Kasumi-1 (cell line): ENCODE measurements around the gene FAM229A.
"Not testable (repeated sequence)": the region's sequence is repeated elsewhere in the genome, so short reads cannot be mapped to it uniquely, and the experiment has no call there.

Experiments
- DNase-seq, 2 experiments: peaks; one replicate each; lab custom pipeline; 2025; lab: John Stamatoyannopoulos, UW

Gene FAM229A

DNA sequence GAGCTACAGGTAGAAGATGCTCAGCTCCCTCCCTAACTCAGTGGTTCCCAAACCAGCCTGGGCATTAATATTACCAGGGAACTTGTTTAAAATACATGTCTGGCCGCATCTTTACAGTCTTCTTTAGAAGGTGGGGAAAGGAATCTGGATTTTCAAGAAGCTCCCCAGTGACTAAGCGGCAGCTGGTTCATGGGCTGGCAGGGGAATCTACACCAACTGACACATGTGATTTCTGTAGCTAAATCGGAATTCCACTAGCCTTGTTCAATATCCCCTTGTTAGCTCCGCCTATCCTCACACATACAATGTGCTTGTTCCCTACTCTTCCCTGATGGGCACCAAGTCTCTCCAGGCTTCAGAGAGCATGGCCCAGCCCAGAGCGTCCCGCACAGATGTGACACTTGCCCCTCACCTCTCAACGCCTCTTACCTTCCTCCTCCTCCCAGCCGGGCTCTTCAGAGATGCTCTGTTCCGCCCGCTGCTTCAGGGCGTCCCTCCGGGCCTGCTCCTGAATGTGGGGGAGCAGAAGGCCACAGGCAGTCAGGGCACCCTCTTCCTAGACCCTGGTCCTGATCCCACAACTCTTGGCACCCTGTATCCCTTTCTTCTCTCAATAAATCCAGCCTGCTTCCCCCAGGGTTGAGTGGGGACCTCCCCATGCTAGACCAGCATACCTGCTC lies 15.4 kb upstream of the FAM229A start:
- DNase-seq = no peak

DNA sequence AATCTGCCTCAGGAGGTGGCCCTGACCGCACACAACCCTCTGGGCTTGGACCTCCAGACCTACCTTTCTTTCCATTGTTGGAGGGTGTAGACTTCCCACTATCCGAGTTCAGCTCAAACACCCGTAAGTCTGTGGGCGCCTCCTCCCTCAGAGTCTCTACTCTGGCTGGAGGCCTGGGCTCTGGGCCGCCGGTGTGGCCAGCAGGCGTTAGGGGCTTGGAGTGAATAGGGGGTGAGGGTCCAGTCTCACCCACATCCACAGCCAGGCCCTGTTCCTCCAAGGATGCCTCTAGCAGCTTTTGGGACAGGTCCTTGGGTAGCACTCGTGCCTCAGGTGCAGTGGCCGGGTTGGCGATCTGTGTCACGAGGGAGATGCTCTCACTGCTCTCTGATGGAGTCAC lies 13.9 kb upstream of the FAM229A start:
- no peak for DNase-seq

DNA sequence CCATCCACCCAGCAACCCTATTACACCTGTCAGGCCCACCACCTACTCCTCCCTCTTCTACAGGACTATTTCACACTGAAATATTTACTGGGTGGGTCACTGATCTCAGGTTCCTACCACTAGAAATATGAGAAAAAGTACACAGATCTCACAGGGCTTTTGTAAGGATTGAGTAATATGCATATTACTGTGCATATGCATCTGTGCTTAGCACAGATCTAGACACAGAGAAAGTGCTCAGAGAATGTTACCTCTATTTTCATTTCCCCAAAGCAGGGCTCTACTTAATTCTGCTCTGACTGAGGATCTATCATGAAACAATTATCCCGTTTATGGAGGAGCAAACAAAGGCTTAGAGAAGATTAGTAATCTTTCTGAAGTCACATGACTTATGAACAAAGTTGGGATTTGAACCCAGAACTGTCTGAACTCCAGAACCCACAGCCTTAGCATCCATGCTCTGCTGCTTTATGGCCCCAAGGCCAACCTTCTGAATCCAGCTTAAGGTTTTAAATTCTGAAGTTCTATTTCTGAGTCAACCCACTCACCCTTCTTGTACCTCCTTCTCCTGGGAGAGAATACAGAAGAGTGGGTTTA lies 11.8 kb upstream of the FAM229A start:
- no peak for DNase-seq

DNA sequence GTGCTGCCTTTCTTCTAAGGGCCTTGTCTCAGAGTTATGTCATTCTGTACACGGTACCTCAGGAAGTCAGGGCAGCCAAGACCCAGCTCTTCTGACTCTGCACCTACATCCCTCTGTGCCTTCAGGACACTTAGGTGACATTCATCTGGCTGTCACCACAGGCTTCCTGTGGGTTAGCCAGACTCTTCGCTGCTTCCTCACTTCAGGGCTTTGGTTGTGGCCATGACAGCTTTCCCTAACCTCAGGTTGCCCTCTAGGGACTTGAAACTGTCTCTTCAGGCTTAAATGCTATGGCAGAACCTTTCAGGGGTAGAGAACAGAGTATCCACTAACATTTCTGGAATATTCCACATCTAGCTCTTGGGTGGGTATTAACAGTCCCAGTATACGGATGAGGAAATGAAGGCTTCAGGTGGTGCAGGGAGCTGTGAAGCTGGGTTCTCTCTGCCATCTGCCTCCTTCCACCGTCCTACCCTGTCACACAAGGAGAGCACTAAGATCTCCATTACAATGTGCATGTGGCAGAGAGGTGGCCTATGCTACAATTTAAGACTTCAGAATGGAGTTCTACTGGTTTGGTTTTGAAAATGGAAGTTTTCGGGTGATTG lies 10.0 kb upstream of the FAM229A start:
- peak; percentile 84 to 87 for DNase-seq

DNA sequence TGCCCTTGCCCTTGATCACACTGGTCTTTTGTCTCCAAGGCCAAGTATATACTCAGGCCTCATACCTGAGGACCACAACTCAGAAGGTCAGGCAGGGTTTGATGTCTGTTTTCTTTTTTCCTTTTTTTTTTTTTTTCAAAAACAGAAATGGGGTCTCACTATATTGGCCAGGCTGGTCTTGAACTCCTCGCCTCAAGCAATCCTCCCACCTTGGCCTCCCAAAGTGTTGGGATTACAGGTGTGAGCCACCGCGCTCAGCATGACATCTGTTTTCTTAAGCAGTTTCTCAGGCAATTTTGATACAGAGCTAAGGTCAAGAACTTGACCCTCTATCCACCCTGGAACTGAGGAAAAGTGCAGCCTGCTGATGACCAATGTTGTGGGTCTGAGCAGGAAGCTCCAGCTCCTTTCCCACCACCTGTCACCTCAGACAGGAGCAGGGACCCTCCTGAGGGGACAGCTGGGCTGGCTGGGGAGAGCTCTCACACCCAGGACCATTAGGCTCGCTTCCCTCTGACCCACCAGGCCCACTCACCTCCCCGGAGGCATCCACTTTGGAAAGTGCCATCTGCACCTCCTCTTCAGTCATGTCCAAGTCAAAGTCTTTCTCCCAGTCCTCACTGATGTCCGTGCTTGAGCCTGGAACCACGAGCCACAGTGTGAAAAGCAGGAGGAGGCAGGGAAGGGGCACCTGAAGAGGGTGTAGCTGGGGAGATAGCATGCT lies 5.8 kb upstream of the FAM229A start:
- DNase-seq = no peak

DNA sequence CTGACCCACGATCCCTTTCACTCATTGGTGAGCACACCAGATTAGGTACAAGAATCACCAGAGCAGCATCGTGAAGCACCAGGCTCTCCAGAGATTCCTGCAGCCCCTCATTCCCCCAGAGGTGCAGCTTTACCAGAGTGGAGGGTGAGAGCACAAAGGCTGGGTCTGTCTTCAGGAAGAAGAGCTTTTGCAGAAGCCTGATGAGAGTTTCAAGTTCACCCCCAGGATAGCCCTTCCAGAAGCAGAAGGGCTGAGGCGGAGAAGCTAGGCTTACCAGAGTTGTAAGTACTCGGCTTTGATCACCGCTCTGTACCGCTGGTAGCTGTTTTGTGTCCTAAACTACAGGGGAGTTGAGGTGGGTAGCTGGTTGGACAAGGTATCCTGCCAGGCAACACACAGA lies 3.2 kb upstream of the FAM229A start:
- DNase-seq = no peak

DNA sequence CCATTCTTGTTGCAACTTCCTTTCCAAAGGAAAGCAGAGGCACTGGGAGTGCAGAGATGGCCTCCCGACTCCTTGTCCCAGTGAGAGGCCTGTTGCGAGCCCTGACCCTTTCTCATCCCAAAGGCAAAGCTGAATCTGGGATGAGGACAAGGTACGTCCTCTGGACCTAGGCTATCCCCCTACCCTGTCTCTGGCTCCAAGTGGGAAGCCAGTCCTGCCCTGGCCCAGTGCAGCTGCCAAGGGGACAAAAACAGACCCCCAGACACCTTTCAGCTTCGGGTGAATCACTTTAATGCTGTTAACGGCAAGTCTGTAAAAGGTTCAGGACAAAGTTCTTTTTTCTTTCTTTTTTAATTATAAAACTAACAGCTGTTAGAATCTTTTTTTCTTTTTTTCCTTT lies 2.6 kb upstream of the FAM229A start:
- no peak for DNase-seq

DNA sequence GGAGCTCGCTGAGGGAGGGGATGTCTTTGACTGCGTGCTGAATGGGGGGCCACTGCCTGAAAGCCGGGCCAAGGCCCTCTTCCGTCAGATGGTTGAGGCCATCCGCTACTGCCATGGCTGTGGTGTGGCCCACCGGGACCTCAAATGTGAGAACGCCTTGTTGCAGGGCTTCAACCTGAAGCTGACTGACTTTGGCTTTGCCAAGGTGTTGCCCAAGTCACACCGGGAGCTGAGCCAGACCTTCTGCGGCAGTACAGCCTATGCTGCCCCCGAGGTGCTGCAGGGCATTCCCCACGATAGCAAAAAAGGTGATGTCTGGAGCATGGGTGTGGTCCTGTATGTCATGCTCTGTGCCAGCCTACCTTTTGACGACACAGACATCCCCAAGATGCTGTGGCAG lies 1.4 kb upstream of the FAM229A start:
- DNase-seq = no peak

DNA sequence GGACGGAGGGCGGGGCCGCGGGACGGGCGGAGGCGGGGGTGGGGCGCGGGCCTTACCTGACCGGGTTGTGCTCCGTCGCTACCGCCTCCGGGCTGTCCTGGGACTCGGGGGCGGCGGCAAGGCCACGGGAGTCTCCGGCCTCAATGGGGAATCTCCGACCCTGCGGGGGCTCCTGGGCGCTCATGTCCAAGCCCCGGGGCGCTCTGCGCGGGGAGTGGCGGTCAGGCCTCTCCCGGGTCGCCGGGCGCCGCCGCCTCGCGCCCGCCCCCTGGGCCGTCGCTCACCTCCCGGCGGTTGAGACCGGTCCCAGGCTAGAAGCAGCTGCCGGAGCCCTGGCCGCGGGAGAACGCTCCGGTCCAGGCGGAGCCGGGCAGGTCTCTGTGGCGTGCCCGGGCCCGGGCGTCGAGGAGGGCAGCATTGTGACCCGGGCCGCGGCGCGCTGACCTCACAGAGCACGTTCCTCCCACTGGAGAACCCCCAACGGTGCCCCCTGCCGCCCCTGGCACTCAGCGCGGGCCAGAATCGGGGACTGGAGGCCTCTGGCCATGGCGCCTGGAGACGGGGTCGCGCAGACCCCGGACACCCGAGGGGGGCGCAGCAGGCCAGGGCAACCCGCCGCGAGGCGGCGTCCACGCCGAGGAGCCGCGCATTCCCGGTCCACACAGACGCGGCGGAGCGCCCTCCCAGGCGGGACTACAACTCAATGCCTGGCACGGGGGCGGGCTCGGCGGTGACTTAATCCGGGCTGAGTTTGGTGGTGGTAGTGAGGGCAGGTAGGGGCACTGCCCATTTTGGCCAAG lies 411 bp downstream of the FAM229A start:
- DNase-seq = no peak

DNA sequence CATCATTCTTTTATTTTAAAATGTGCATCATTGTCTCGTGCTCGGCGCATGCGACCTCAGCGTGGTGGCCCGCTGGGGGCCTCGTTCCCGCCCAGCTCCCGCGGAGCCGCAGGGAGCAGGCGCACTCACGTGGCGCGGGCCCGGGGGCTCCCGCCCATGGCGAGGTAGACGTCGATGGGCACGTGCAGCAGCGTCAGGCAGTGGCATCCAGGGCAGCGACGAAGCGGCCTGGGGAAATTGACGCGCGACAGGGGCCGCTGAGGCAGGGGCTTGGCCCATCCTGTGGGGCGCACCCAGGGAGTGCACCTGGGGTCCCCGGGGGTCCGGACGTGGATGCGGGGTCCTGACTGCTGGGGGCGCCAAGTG lies 994 bp downstream of the FAM229A start:
- no peak for DNase-seq

DNA sequence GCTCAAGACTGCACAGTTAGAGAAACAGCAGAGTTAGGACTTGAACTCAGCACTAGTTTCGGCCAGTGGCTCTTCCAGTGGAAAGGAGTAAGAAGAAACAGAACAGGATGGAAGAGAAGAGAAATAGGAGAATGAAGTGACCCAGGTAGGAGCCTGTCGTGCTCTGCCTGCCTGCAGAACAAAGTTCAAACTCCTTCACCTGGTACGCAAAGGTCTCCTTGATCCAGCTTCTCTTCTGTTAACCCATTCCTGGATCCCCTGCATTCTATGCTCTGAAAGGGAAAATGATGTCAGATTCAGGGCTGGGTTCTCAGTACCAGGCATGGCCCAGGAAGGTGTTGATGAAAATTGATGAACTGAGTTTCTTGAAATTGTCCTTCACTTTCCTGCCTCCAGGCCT lies 3.9 kb downstream of the FAM229A start:
- no peak for DNase-seq

DNA sequence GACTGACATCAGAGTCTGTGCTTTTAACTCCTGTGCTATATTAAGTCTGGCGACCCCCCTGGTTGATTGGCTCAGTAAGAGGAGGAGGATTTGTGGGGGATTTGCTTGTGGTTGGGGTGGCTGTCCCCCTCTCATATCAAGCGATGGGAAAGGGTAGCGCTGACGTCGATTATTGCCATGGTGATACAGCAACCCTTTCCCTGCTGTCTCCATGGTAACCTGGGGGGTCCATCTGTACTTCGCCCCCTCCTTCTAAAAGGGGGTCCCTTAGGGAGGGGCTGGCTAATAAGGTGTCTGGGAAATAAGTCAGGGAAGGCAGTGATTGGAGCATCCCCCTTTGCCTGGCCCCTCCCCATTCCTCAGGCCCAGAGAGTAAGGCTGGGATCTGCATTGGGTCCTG lies 4.7 kb downstream of the FAM229A start:
- DNase-seq = no peak

DNA sequence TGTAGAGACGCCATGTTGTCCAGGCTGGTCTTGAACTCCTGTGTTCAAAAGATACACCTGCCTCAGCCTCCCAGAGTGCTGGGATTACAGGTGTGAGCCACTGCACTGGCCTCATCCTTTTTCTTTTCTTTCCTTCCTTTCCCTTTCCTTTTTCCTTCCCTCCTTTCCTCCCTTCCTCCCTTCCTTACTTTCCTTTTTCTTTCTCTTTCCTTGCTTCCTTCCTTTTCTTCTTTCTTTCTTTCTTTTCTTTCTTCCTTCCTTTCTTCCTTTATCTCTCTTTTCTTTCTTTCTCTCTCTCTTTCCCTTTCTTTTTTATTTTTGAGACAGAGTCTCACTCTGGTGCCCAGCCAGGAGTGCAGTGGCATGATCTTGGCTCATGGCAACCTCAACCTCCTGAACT lies 5.8 kb downstream of the FAM229A start:
- DNase-seq = no peak

DNA sequence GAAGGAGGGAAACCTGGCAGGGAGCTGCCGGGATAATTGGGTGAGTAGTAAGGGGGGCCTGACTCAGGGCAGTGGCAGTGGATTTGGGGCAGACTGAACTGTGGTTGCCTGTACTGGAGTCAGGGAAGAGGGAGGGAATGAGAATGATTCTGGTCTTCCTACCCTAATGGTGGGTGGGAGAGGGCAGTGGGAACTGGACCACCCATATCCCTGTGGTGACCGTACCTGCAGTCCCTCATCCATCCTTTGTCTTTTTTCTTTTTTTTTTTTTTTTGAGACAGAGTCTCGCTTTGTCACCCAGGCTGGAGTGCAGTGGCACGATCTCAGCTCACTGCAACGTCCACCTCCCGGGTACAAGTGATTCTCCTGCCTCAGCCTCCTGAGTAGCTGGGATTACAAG lies 6.5 kb downstream of the FAM229A start:
- DNase-seq = not testable (repeated sequence)

DNA sequence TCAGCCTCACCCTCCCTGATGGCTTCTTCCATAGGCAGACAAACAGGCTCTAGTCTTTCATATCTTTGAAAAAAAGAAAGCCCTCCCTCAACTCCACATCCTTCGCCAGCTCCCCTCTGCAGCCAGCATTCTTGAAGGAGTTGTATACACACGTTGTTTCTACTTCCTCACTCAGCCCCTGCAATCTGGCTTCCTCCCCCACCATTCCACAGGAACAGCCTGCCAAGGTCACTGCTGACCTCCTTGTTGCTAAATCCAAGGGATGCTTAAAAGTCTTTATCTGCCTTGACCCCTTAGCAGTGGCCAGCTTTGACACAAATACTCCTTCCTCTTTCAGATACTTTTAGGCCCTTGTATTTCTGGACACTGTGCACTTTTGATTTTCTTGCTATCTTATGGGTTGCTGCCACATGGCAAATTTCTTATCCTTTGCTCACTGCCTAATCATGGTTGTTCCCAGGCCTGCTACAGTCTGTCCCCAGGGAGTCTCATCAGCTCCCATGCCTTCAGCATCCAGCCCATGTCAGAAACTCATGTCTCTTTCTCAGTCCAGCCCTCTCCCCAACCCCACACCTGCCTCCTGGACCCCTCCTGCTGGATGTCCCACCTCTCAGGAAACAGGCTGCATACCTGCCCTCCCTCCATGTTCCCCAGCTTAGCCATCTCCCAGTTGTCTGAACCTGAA lies 8.3 kb downstream of the FAM229A start:
- DNase-seq = no peak

DNA sequence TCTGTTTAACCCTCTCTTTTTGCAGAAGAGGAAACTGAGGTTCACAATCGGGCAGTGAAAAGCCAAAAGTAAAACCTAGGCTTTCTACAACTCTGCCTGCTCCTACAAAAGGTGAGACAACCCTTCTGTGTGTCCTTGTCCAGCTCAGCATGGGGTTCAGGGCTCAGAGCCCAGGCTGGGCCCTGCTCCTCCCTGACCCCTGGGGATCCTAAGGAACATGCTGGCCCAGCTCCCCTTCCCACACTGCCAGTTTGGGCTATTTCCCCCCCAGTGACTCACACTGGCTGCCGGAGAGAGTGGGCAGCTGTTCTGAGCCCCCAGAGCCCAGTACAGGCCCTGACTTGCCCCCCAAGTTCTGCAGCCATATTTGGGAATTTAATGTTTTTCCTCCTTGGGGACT lies 8.9 kb downstream of the FAM229A start:
- DNase-seq = no peak

DNA sequence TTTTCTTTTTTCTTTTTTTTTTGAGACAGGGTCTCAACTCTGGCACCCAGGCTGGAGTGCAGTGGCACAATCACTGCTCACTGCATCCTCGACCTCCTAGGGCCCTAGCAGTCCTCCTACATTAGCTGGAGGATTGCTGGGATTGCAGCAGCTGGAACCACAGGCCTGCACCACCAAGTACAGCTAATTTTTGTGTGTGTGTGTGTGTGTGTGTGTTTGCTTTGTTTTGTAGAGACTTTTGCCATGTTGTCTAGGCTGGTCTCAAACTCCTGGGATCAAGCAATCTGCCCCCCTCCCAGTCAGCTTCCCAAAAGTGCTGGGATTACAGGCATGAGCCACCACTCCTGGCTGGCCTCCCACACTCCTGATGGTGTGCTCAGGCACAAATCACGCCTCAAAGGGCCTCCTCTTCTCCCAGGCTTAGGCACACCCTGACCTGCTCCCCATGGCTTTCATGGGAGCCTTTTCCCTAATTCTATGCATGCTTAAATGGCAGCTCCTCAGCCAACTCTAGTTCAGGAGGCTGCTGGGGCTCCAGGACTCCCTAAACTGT lies 9.4 kb downstream of the FAM229A start:
- no peak for DNase-seq

DNA sequence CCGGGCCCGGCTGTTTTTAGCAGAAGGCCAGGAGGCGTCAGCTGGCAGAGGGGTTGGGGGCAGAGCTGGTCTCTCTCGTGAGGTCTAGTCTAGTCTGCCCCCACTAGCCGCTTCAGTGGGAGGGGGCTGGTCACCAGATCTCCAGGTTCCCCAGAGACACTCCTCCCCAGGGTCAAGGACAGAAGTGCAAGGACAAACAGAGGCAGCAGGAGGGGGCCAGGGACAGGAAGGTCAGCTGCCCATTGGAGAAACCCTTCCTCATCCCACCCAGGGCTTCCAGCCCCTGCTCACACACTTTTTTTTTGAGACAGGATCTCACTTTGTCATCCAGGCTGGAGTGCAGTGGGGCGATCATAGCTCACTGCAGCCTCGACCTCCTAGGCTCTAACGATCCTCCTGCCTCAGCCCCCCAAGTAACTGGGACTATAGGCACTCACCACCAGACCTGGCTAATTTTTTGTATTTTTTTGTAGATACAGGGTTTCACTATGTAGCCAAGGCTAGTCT lies 10.0 kb downstream of the FAM229A start:
- no peak for DNase-seq

DNA sequence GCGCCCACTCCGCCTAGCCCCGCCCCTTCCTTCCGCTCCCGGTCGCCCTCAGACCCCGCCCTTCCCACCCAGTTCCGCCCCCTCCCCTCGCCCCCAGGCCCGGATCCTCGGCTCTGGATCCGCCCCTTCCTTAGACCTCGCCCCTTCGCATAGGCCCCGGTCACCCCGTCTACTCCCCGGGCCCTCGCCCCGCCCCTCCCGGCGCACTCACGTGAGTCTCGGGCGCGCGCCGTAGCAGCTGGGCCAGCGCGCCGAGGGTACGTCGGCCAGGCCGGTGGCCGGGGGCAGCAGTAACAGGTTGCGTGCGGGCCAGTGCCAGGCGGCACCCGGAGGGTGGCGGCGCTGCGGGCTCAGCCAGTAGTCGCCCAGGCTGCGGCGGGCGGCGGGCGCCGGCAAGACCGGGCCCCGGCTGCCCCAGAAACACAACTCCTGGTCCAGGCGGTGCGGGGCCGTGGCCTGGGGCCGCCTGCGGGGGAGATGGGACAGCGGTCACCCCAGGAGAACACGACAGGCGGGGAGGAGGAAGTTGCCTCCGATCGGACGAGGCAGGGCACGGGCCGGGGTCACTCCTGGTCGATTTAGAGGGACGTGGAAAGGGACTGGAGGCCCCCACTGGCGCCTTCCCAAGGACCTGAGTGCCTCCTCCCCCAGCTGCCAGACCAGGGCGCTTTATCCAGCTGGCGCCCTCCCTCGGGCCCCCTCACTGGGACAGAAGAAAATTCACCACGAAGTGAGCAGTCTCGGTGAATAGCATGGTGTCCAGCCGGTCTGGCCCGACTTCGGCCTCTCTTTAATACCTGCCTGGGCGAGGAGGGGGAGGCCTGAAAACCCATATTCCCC lies 10.7 kb downstream of the FAM229A start:
- peak; percentile 91 to 93 for DNase-seq

DNA sequence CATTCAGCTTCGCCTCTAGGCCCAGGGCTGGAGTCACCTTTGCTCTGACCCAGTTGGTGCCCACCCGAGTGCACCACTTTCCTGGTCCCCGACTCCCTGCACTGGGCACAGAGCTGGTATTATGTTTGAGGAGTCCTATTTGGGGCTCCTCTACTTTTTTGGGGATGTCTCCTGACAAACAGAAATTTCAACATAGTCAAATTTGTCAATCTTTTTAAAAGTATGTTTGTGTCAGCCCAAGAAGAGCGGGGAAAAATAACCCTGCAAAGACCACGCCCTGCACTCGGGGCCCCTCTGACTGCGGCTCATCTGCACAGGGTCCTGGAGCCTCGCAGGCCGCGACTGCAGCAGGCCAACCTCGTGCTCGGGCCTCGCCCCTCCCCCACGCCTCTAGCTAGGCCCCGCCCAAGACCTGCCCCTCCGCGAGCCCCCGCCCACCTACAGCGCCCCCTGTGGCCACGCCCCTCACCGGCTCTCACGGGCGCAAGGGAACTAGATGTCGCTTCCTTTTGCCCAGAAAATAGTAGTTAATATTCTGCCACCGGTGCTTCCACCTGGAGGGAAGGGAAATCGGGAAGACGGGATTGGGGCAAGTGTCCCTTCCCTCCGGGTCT lies 11.4 kb downstream of the FAM229A start:
- peak; percentile 77 to 80 for DNase-seq
